HepG2 (cell line): ENCODE measurements around the gene YAP1. TPM values are rescaled to one million over a fixed set of nuclear protein-coding genes. Genes with fewer than 3 reads are reported as not detected.

Experiments
- ATAC-seq: fragments of 200-7000 bp; cut with Tn5 transposase; 3 replicates; pipeline ENCODE4 v1.9.1; 2020; ENCODE audit warnings: mild to moderate bottlenecking, moderate library complexity
- BruUV-seq: library from RNA; stranded (reverse); fragments of 400-500 nt; replicated peaks from 2 replicates; lab custom pipeline; 2021; lab: Mats Ljungman, UMichigan
- CTCF ChIA-PET: fragments of 300-600 bp; formaldehyde crosslinking; extraction: SDS; loops from one replicate; lab custom pipeline; 2021; ENCODE audit warnings: low total read pairs, inconsistent platforms, low intra/inter-chr PET ratio; lab: Yijun Ruan, JAX
- POLR2A ChIA-PET: fragments of 350-600 bp; sonication (Branson Sonifier 250); formaldehyde crosslinking; loops from one replicate; lab custom pipeline; 2020; ENCODE audit warnings: antibody characterized with exemption, inconsistent platforms; lab: Yijun Ruan, JAX
- DNase-seq: peaks from one replicate; pipeline ENCODE4 v3.0.0-alpha.2; 2015; ENCODE audit warnings: low spot score
- FAIRE-seq: peaks from 3 replicates; lab custom pipeline; 2011; peaks lifted over from hg19 to GRCh38; lab: Jason Lieb, UNC
- H2AFZ ChIP-seq: one replicate; pipeline ENCODE4 v1.6.1; 2011; ENCODE audit warnings: low read length, inconsistent platforms
- H3K27ac ChIP-seq: fragments of 300-600 bp; 3 replicates; pipeline ENCODE4 v1.8.0; 2011; ENCODE audit warnings: mixed run types, mild to moderate bottlenecking, mixed read lengths, low read length, inconsistent platforms; ENCODE audit not compliant: insufficient read depth; ENCODE audit errors: extremely low read length
- H3K27me3 ChIP-seq, 2 experiments: fragments of 200-600 bp in 1 of 2; 2 replicates in 1 of 2; 3 replicates in 1 of 2; pipeline versions ENCODE4 v1.6.0 to v1.8.0; 2011; ENCODE audit warnings: low read length in 2 of 2, mild to moderate bottlenecking in 2 of 2, moderate library complexity in 2 of 2, inconsistent platforms in 1 of 2; ENCODE audit not compliant: insufficient read depth in 2 of 2, control insufficient read depth in 1 of 2
- H3K36me3 ChIP-seq, 2 experiments: fragments of 200-600 bp in 1 of 2; replicated peaks in 1 of 2; 2 replicates in 1 of 2; 3 replicates in 1 of 2; pipeline versions ENCODE4 v1.5.1 to v1.8.0; 2011; ENCODE audit warnings: low read length in 2 of 2, inconsistent platforms in 1 of 2; ENCODE audit not compliant: insufficient read depth in 2 of 2, control insufficient read depth in 1 of 2
- H3K4me1 ChIP-seq: 2 replicates; pipeline ENCODE4 v1.5.1; 2012; ENCODE audit warnings: low read length, inconsistent platforms; ENCODE audit not compliant: insufficient read depth
- H3K4me2 ChIP-seq: 2 replicates; pipeline ENCODE4 v1.6.0; 2011; ENCODE audit warnings: low read depth, low read length, inconsistent platforms
- H3K4me3 ChIP-seq, 3 experiments: fragments of 200-600 bp in 1 of 3; sonication (generic), shearing (Covaris generic) in 1 of 3; replicated peaks in 1 of 3; 2 replicates each; pipeline ENCODE4 v1.5.1; 2011 to 2016; ENCODE audit warnings: low read length in 3 of 3, inconsistent platforms in 2 of 3, low read depth in 2 of 3, mild to moderate bottlenecking in 2 of 3, control low read depth in 1 of 3, mixed read lengths in 1 of 3; ENCODE audit not compliant: insufficient read depth in 1 of 3
- H3K79me2 ChIP-seq: one replicate; pipeline ENCODE4 v1.6.1; 2011; ENCODE audit warnings: low read length, inconsistent platforms; ENCODE audit not compliant: insufficient read depth
- H3K9ac ChIP-seq: 2 replicates; pipeline ENCODE4 v1.6.0; 2011; ENCODE audit warnings: mild to moderate bottlenecking, low read depth, low read length, inconsistent platforms; ENCODE audit not compliant: insufficient read depth
- H3K9me3 ChIP-seq: 2 replicates; pipeline ENCODE4 v1.5.1; 2012; ENCODE audit warnings: mild to moderate bottlenecking, low read length
- H4K20me1 ChIP-seq: 2 replicates; pipeline ENCODE4 v1.6.0; 2011; ENCODE audit warnings: inconsistent platforms, mild to moderate bottlenecking, low read length, moderate library complexity; ENCODE audit not compliant: insufficient read depth
- ATF7-NPFF ChIP-seq: sonication (generic); formaldehyde crosslinking; IDR thresholded peaks from 2 replicates; pipeline ENCODE4 v1.8.1; 2023; ENCODE audit warnings: mild to moderate bottlenecking, low read depth, missing genetic modification reagents, moderate library complexity
- CHD4 ChIP-seq: fragments of 200-600 bp; sonication (generic); IDR thresholded peaks from 2 replicates; pipeline ENCODE4 v1.7.0; 2017; ENCODE audit warnings: mild to moderate bottlenecking, low read length, borderline replicate concordance
- GZF1 ChIP-seq: sonication (generic); formaldehyde crosslinking; IDR thresholded peaks from 2 replicates; pipeline ENCODE4 v1.5.1; 2020; ENCODE audit warnings: mild to moderate bottlenecking, missing genetic modification reagents
- HOXA7 ChIP-seq: sonication (generic); formaldehyde crosslinking; IDR thresholded peaks from 2 replicates; pipeline ENCODE4 v1.8.1; 2022; ENCODE audit warnings: mild to moderate bottlenecking, missing genetic modification reagents, moderate library complexity
- JARID2 ChIP-seq: sonication (generic); formaldehyde crosslinking; IDR thresholded peaks from 2 replicates; pipeline ENCODE4 v1.8.1; 2023; ENCODE audit warnings: missing genetic modification reagents, inconsistent platforms; ENCODE audit not compliant: insufficient replicate concordance
- NFIC ChIP-seq: IDR thresholded peaks from 2 replicates; pipeline ENCODE4 v1.6.1; 2012; ENCODE audit warnings: mild to moderate bottlenecking, low read length, inconsistent platforms
- PRDM15 ChIP-seq: sonication (generic); formaldehyde crosslinking; IDR thresholded peaks from 2 replicates; pipeline ENCODE4 v1.4.0; 2020; ENCODE audit warnings: missing genetic modification reagents
- ZNF17 ChIP-seq: sonication (generic); formaldehyde crosslinking; IDR thresholded peaks from 2 replicates; pipeline ENCODE4 v1.5.0; 2020; ENCODE audit warnings: mild to moderate bottlenecking, missing genetic modification reagents
- ZNF33A ChIP-seq: sonication (generic); formaldehyde crosslinking; IDR thresholded peaks from 2 replicates; pipeline ENCODE4 v1.5.1; 2020; ENCODE audit warnings: missing genetic modification reagents, mild to moderate bottlenecking, moderate library complexity, borderline replicate concordance
- WGBS: methylation state at CpG from one replicate; pipeline ENCODE4 v1.1.6; 2017; ENCODE audit warnings: low lambda C conversion rate; 5-methylcytosine and 5-hydroxymethylcytosine counted together
- in situ Hi-C: cut with HindIII; loops from 2 replicates; pipeline ENCODE4 v1.10.0; 2017; ENCODE audit warnings: low pct_unique_long_range_greater_than_20kb; ENCODE audit not compliant: extremely low pct_ligation_motif_present
- intact Hi-C: fragments of 100-400 bp; cut with micrococcal nuclease; formaldehyde crosslinking; loops from one replicate; pipeline ENCODE4 v1.10.0; 2022; ENCODE audit not compliant: unreplicated experiment
- polyA plus RNA-seq, 8 experiments: library from polyadenylated mRNA; depleted of rRNA in 3 of 8; stranded (reverse) in 7 of 8; unstranded in 1 of 8; fragments of >200 nt; fragmentation: Illumina TruSeq in 4 of 8; extraction: Trizol in 4 of 8; gene quantifications; 2 replicates each; pipeline versions ENCODE4 v1.2.1 to v1.2.3, GENCODE V29; 2011 to 2016; ENCODE audit warnings: low read depth in 4 of 8, missing spikeins in 1 of 8, mixed read lengths in 1 of 8; ENCODE audit not compliant: insufficient read depth in 1 of 8
- total RNA-seq, 5 experiments: library from RNA; depleted of rRNA; stranded (reverse); fragments of >200 nt; fragmentation: Illumina TruSeq; extraction: Trizol; gene quantifications; 2 replicates each; pipeline ENCODE4 v1.2.3, GENCODE V29; 2016; ENCODE audit warnings: low read depth in 1 of 5

The YAP1 gene
- total and polyA plus RNA-seq, 2 of the 13 experiments (the other 11 are each of a cell fraction or from before 2014, with no cell fraction given) = 59.5 to 91.0 TPM

GRCh38 chr11:102252339-102252891, 142.2 kb downstream of the YAP1 start:
- ChIA-PET POLR2A (no interaction called here), CTCF (no interaction called here)
- TF ChIP-seq HOXA7 (CRISPR knock-in tag) = no peak
- TF ChIP-seq ZNF33A (CRISPR knock-in tag) = no peak
- TF ChIP-seq PRDM15 (CRISPR knock-in tag) = no peak
- TF ChIP-seq JARID2 = no peak
- no peak for TF ChIP-seq GZF1 (CRISPR knock-in tag)
- no peak for TF ChIP-seq NFIC
- no peak for TF ChIP-seq CHD4
- TF ChIP-seq ATF7-NPFF (CRISPR knock-in tag) = no peak
- no peak for TF ChIP-seq ZNF17
- Histone ChIP-seq H3K79me2 (no peaks in the 10 kb centered on the region), H3K9me3 (no peaks in the 10 kb centered on the region), H3K4me2 (no peak overlapping the region), H3K27ac (no peak overlapping the region), H3K27me3 (no peaks in the 10 kb centered on the region), H3K4me1 (peaks cover 16% of the 10 kb centered on the region), H3K4me3 (no peak overlapping the region), H4K20me1 (no peaks in the 10 kb centered on the region), H3K36me3 (no peaks in the 10 kb centered on the region), H3K9ac (no peak overlapping the region), H2AFZ (no peak overlapping the region)
- no peak for ATAC-seq
- intact Hi-C loops (no loop called here), in situ Hi-C loops (no loop called here)
- no peak for FAIRE-seq
- BruUV-seq = no TSS peak
- WGBS = 89% methylated on average over 6 of the region's 6 CpGs
- DNase-seq = no peak
